ENCODE results near the gene PDF.

DNA sequence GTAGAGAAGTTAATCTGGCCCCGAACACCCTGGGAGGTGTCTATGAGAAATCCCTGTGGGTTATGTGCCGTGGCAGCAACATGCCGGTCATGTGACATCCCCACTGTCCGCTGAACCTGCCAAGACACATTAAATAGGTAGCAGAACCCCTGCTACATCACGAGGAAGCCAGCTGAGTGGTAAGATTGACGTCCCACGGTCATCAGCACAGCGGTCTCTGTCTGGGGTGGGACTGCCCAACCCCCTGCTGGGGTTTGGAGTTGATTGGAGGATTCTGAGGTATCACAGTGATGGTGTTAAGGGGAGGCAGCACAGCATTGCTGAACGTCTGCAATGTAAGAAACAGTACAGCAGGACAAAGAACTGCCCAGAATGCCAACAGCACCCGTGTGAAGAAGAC is 19.1 kb upstream of the PDF start:
- TF ChIP-seq MAFK (conservative IDR thresholded peaks at IDR 0.05 in 1 of 2, IDR thresholded peaks at IDR 0.05 in 1 of 2; ENCODE audit: low read length in 2 of 2) = no peak
- TF ChIP-seq, protein P1, sequence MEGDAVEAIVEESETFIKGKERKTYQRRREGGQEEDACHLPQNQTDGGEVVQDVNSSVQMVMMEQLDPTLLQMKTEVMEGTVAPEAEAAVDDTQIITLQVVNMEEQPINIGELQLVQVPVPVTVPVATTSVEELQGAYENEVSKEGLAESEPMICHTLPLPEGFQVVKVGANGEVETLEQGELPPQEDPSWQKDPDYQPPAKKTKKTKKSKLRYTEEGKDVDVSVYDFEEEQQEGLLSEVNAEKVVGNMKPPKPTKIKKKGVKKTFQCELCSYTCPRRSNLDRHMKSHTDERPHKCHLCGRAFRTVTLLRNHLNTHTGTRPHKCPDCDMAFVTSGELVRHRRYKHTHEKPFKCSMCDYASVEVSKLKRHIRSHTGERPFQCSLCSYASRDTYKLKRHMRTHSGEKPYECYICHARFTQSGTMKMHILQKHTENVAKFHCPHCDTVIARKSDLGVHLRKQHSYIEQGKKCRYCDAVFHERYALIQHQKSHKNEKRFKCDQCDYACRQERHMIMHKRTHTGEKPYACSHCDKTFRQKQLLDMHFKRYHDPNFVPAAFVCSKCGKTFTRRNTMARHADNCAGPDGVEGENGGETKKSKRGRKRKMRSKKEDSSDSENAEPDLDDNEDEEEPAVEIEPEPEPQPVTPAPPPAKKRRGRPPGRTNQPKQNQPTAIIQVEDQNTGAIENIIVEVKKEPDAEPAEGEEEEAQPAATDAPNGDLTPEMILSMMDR (CRISPR knock-in tag; IDR thresholded peaks at IDR 0.05) = no peak
